Caco-2 (cell line): Measurements from ENCODE around the gene FARS2. TPM values are rescaled to one million over a fixed set of nuclear protein-coding genes. Genes with fewer than 3 reads are reported as not detected.

ENCODE experiments used
- BruUV-seq: library from RNA; stranded (reverse); fragments of 400-500 nt; replicated peaks from 2 replicates; lab custom pipeline; 2021; lab: Mats Ljungman, UMichigan
- CTCF ChIA-PET: fragments of 300-600 bp; sonication (Branson Sonifier 250); formaldehyde crosslinking; loops from one replicate; lab custom pipeline; 2022; ENCODE audit warnings: antibody characterized with exemption; lab: Charles Lee
- POLR2A ChIA-PET: fragments of 300-600 bp; sonication (Branson Sonifier 250); formaldehyde crosslinking; loops from one replicate; lab custom pipeline; 2022; ENCODE audit warnings: antibody characterized with exemption; lab: Charles Lee
- DNase-seq, 2 experiments: peaks; one replicate each; pipeline versions ENCODE4 v3.0.0 to v3.0.0-alpha.2; 2020 to 2022
- H3K27me3 ChIP-seq: replicated peaks from 2 replicates; pipeline ENCODE4 v1.6.0; 2011; ENCODE audit warnings: low read length; ENCODE audit not compliant: control insufficient read depth, insufficient read depth
- H3K36me3 ChIP-seq: 2 replicates; pipeline ENCODE4 v1.5.1; 2011; ENCODE audit warnings: low read length; ENCODE audit not compliant: control insufficient read depth, insufficient read depth
- H3K4me1 ChIP-seq: fragments of 250-450 bp; sonication (Bioruptor Pico); 2 replicates; pipeline ENCODE4 v1.5.1; 2020; ENCODE audit warnings: mild to moderate bottlenecking
- H3K4me3 ChIP-seq: 2 replicates; pipeline ENCODE4 v1.5.1; 2011; ENCODE audit warnings: low read depth, mild to moderate bottlenecking, control low read depth, low read length
- H3K9me3 ChIP-seq: fragments of 250-450 bp; sonication (Bioruptor Pico); 2 replicates; pipeline ENCODE4 v1.5.1; 2020; ENCODE audit warnings: mild to moderate bottlenecking, moderate library complexity
- H3K27ac Mint-ChIP-seq: one replicate; pipeline ENCODE4 v1.8.0; 2022; ENCODE audit warnings: mixed read lengths; ENCODE audit not compliant: unreplicated experiment
- H3K27me3 Mint-ChIP-seq: one replicate; pipeline ENCODE4 v1.8.0; 2022; ENCODE audit warnings: mixed read lengths; ENCODE audit not compliant: insufficient read depth, unreplicated experiment
- H3K36me3 Mint-ChIP-seq: one replicate; pipeline ENCODE4 v1.8.0; 2022; ENCODE audit warnings: mild to moderate bottlenecking, mixed read lengths; ENCODE audit not compliant: insufficient read depth, unreplicated experiment
- H3K4me1 Mint-ChIP-seq: one replicate; pipeline ENCODE4 v1.8.0; 2022; ENCODE audit warnings: low read depth, mixed read lengths; ENCODE audit not compliant: unreplicated experiment
- H3K4me3 Mint-ChIP-seq: one replicate; pipeline ENCODE4 v1.8.0; 2022; ENCODE audit warnings: mild to moderate bottlenecking, moderate library complexity, mixed read lengths; ENCODE audit not compliant: unreplicated experiment
- H3K9me3 Mint-ChIP-seq: one replicate; pipeline ENCODE4 v1.8.0; 2022; ENCODE audit warnings: mixed read lengths; ENCODE audit not compliant: unreplicated experiment
- CTCF ChIP-seq, 2 experiments: fragments of 200-600 bp in 1 of 2; IDR thresholded peaks; 1 replicate in 1 of 2; 2 replicates in 1 of 2; pipeline versions ENCODE4 v1.5.1 to v1.8.0; 2011 to 2022; ENCODE audit warnings: antibody characterized with exemption in 1 of 2, control low read depth in 1 of 2, inconsistent platforms in 1 of 2, low read depth in 1 of 2, low read length in 1 of 2, mild to moderate bottlenecking in 1 of 2, moderate library complexity in 1 of 2; ENCODE audit not compliant: insufficient read depth in 1 of 2, severe bottlenecking in 1 of 2, unreplicated experiment in 1 of 2
- intact Hi-C: fragments of 100-400 bp; cut with micrococcal nuclease; formaldehyde crosslinking; loops from one replicate; pipeline ENCODE4 v1.10.0; 2022; ENCODE audit not compliant: unreplicated experiment
- total RNA-seq: library from RNA; stranded (reverse); gene quantifications from 2 replicates; pipeline ENCODE4 v1.2.3, GENCODE V29; 2022

Gene FARS2
- total RNA-seq, 1 experiment from 2014 or later = 15.4 TPM

- no peak overlapping the region for H3K4me3 Mint-ChIP-seq
Observed at GRCh38 chr6:5666695-5667094, 405.4 kb downstream of the FARS2 start.

DNA sequence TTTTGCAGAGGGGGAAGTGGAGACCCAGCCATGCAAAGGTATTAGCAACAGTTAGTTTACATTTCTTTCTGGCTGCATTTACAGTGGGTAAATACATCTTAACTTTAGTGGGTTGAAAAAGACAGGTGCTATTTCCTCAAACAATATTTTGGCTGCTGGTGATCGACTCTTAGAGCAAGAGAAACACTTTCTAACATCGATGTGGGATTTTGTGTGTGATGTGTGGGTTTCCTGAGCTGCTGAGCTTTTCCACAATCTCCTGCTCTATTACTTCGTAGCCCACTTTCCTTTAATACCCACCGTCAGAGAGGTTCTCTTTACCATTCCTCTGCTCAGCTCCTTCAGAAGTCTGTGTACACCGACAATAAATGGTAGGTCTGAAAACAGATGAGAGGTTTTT lies 406.4 kb downstream of the FARS2 start:
- Histone ChIP-seq H3K36me3 (no peaks in the 10 kb centered on the region), H3K4me3 (no peak overlapping the region), H3K9me3 (no peaks in the 10 kb centered on the region), H3K4me1 (no peaks in the 10 kb centered on the region), H3K27me3 (no peaks in the 10 kb centered on the region)
- Mint-ChIP-seq H3K4me1 (no peaks in the 10 kb centered on the region), H3K36me3 (no peaks in the 10 kb centered on the region), H3K9me3 (no peaks in the 10 kb centered on the region), H3K27me3 (no peaks in the 10 kb centered on the region), H3K27ac (no peak overlapping the region), H3K4me3 (no peak overlapping the region)
- intact Hi-C loops = no loop called here
- POLR2A ChIA-PET = no interaction called here
- no peak for TF ChIP-seq CTCF (IDR thresholded peaks at IDR 0.05; ENCODE audit: insufficient read depth in 1 of 2, low read depth in 1 of 2, low read length in 1 of 2, severe bottlenecking in 1 of 2, unreplicated experiment in 1 of 2)
- CTCF ChIA-PET = interaction anchor here (0.5 kb wide), 1 partner anchor 313 kb away, joined by 4 read pairs; no protein-coding TSS in a partner anchor
- no TSS peak for BruUV-seq
- DNase-seq = no peak

More at GRCh38 chr6:5666695-5667094, 405.4 kb downstream of the FARS2 start:
- no peaks in the 10 kb centered on the region for H3K36me3 ChIP-seq
- Mint-ChIP-seq H3K36me3 (no peaks in the 10 kb centered on the region), H3K27ac (no peak overlapping the region), H3K4me1 (no peaks in the 10 kb centered on the region), H3K27me3 (no peaks in the 10 kb centered on the region), H3K9me3 (no peaks in the 10 kb centered on the region)
- DNase-seq = no peak
- TF ChIP-seq CTCF (IDR thresholded peaks at IDR 0.05; ENCODE audit: insufficient read depth in 1 of 2, low read depth in 1 of 2, low read length in 1 of 2, severe bottlenecking in 1 of 2, unreplicated experiment in 1 of 2) = no peak
- no peaks in the 10 kb centered on the region for H3K4me1 ChIP-seq
- CTCF ChIA-PET = no interaction called here
- BruUV-seq = no TSS peak
- no peaks in the 10 kb centered on the region for H3K27me3 ChIP-seq
- no peaks in the 10 kb centered on the region for H3K9me3 ChIP-seq
- intact Hi-C loops = no loop called here
- POLR2A ChIA-PET = no interaction called here
- H3K4me3 ChIP-seq = no peak overlapping the region

GRCh38 chr6:5670381-5670780 lies 409.1 kb downstream of the FARS2 start:
- Histone ChIP-seq H3K36me3 (no peaks in the 10 kb centered on the region), H3K27me3 (no peaks in the 10 kb centered on the region), H3K9me3 (no peaks in the 10 kb centered on the region), H3K4me1 (no peaks in the 10 kb centered on the region), H3K4me3 (no peak overlapping the region)
- Mint-ChIP-seq H3K27ac (no peak overlapping the region), H3K36me3 (no peaks in the 10 kb centered on the region), H3K27me3 (no peaks in the 10 kb centered on the region), H3K4me3 (no peak overlapping the region), H3K4me1 (no peaks in the 10 kb centered on the region), H3K9me3 (no peaks in the 10 kb centered on the region)
- intact Hi-C loops = no loop called here
- TF ChIP-seq CTCF (IDR thresholded peaks at IDR 0.05; ENCODE audit: insufficient read depth in 1 of 2, low read depth in 1 of 2, low read length in 1 of 2, severe bottlenecking in 1 of 2, unreplicated experiment in 1 of 2) = no peak
- no TSS peak for BruUV-seq
- ChIA-PET POLR2A (no interaction called here), CTCF (no interaction called here)
- no peak for DNase-seq
